GM21723 (cell line): ENCODE results near the gene KIRREL3.

Experiments used
- ATAC-seq: cut with Tn5 transposase; IDR thresholded peaks from one replicate; pipeline ENCODE4 v1.9.1; 2021; ENCODE audit warnings: mild to moderate bottlenecking, moderate library complexity; ENCODE audit not compliant: unreplicated experiment

The KIRREL3 gene

DNA sequence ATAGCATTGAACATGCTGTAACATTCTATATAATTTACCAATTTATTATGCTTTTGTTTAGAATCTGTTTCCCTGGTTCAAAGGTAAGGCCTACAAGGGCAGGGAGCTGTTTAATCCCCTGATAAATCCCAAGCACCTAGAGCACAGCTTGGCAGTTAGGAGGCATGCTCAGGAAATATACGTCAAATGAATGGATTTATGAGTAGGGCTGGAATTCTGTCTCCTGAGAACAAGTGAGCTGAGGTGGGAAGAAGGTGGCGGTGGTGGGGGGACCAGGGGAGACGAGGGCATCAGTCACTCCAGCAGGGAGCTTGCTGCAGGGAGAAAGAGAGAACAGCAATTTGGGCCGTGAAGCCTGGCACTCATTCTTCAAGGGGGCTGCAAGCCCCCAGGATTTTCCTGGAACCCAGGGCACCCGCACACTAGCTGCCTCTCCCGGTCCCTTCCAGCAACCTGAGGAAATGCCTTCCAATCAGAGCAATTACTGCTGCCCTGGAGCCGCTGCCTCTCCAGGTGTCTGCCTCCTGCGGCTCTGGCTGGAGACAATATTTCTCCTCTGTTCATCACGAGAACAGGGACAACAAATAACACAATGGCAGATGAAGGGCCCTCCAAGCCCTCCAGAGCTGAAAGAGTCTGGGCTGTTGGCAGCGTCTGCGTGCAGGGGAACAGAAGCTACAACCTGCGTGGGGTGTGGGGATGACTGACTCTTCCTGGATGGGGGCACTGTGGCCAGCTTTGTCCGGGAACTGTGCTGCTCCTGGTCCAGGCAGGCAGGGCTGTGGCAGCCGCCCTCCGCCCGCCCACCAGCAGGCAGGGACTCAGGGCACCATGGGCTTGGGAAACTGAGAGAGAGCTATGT, 411.7 kb downstream of the KIRREL3 start:
- no peak for ATAC-seq

GRCh38 chr11:126587541-126587940, 413.0 kb downstream of the KIRREL3 start:
- no peak for ATAC-seq

GRCh38 chr11:126585774-126586491, 414.6 kb downstream of the KIRREL3 start:
- no peak for ATAC-seq

DNA sequence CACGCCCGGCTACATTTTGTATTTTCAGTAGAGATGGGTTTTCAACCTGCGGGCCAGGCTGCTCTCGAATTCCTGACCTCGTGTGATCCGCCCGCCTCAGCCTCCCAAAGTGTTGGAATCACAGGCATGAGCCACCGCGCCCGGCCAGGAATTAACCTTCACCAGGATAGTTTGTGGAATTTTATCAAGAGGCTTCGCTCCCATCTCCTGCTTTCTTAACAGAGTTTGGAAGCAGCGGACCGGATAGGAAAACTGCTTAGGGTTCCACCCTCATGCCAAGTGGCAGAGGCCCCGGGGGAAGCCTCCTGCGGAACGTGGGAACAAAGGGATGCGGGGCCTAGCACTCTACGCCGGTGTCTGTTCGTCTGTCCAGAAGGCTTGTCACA, 415.2 kb downstream of the KIRREL3 start:
- ATAC-seq = no peak

GRCh38 chr11:126583594-126584427, 416.8 kb downstream of the KIRREL3 start:
- no peak for ATAC-seq

DNA sequence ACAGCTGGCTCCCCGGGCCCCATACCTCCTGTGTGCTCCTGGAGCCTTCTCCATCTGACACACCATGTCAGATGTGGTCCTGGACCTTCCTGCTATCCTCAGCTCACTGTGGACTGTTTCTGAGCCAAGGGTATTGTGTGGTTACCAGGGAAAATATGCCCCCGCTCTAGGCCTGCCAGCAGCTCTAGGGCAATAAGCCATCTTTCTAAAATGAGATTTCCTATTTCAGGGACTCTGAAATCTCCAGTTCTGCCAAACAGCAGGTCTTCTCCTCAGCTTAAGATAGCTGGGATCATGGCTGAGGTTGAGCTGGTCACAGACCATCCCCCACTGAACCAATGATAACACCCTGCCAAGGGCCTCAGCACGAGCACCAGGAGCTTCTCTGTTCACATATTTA, 417.5 kb downstream of the KIRREL3 start:
- ATAC-seq = no peak

DNA sequence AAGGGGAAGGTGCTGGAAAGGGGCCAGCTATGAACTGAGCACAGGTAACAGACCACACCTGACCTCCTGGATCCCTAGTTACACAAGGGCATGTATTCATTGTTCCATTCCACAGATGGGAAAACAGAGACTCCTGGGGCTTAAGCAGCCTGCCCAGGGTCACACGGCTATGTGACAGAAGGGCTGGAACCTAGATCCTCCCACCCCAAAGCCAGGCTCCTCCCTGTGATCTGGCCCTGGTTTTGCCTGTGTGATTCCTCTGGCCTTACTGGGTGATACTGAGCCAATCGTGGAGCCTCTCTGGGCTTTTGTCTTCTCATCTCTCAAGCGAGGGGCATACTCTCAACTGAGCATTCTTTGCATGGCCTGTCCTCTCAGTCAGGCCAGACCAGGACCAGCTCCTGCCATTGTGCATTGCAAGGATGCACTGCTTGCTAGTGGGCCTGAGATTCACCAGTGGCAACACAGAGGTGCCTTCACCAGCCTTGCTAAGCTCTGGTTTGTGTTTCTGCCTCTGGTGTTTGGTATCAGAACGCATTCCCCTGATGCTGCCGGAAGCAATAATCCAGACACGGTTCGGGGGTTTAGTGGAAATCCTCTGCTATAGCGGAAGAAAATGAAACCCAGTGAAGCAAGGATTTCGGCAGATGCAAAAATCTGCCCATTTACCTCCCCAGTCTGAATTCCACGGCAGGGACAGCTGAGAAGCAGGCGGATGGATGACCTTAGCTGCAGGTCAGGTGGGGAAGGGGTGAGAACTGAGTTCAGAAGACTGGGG, 418.5 kb downstream of the KIRREL3 start:
- ATAC-seq = no peak

DNA sequence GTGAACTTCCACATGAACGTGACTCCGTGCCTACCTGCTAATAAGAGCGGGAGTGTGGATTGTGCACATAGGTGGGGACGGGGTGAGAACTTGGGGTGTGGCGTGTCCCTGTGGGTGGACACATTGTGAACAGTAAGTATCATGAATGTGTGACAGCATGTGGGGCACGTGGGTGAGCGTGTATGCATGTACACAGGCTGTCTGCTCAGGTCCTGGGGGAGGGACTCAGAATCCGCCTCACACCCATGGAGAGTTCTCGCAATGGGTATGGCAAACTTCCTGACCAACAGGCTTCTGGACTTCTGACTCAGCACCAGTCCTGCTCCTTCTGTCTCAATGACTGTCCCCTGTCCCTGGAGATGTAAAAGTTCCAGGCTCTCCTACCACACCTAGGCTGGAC, 422.1 kb downstream of the KIRREL3 start:
- ATAC-seq = no peak

DNA sequence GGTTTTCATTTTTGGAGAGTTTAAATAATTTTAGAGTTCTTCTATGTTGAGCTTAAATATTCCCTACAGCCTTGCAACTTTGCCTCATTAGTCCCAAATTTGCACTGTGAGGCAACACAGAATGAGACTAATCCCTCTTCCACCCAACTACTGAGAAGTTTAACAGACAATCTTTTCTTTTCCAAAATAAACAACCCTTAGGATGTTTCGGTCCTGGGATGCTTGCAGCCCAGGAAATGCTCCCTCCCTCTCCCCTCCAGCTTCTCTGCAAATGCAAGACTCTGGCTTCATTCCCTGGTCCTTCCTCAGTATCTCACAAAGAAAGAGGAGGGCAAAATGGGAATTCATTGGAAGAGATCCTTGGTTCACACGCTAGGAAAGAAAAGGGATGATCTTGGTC, 422.5 kb downstream of the KIRREL3 start:
- no peak for ATAC-seq

GRCh38 chr11:126575849-126576248, 424.7 kb downstream of the KIRREL3 start:
- no peak for ATAC-seq

GRCh38 chr11:126573325-126573978, 427.1 kb downstream of the KIRREL3 start:
- no peak for ATAC-seq

DNA sequence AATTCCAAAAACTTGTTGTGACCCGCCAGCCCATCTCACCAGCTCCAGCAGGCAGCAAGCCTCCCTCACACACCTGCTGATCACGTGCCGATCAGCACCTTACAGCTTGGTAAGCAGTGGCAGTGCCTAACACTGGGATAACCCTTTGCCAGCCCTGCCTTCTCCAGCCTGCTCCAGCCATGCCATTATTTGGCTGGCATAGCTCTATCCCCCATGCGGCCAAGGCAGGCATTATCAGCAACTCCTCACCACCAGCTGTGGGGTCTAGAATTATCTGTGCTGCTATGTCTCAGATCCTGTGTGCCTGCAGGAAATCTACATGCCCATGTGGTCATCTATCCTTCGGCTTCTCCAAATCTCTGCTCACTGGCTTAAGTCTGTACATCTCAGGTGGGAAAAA, 430.1 kb downstream of the KIRREL3 start:
- no peak for ATAC-seq

- no peak for ATAC-seq
These were observed 433.2 kb downstream of the KIRREL3 start for GRCh38 chr11:126567419-126567818.

- ATAC-seq = no peak
These were observed 436.0 kb downstream of the KIRREL3 start for GRCh38 chr11:126564566-126564965.

DNA sequence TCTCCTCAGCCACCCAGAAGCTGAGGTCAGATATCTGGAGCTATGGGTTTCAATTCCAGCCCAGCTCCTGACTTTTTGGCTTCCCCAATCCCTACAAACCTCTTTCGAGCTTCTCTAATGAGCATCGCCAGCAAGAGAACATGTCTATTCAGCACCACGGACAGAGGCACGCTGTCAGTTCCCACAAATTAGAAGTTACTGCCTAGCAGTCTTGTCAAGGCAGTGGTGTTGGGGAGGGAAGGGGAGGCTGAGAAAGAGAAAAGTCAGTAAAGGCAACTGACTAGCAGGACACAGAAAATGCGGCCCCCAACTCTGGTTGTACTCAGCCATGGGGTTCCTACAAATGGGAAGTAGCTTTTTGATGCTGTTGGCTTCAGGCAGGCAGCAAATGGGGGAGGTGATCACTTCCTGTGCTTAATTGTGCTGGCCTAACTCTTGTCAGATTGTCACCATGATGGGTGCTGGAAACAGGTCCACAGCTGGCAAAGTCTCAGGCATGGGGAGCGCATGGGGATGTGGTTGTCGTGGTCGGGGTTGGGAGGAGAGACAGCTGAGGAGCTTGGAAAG, 439.2 kb downstream of the KIRREL3 start:
- no peak for ATAC-seq

- ATAC-seq = no peak
These were observed 440.3 kb downstream of the KIRREL3 start for GRCh38 chr11:126560221-126560620.

GRCh38 chr11:126548581-126549550, 451.7 kb downstream of the KIRREL3 start:
- ATAC-seq = no peak

DNA sequence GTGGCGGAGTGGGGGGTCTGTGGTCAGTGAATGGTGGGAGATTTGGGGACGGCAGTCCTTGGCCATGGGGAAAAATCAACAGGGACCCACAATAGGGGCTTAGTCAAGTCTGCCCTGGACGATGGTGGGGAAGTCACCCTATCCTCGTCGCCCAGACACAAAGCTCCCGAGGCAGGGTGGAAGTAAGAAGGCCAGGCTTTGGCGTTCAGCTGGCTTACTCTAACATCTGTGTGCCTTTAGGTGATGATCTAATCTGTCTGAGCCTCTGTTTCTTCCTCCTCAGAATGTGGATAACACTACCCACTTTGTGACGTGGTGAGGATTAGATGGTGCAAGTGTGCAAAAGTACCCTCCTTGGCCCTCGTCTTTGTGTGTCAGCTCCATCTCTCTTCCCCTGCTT, 452.9 kb downstream of the KIRREL3 start:
- ATAC-seq = no peak

- no peak for ATAC-seq
These were observed 453.4 kb downstream of the KIRREL3 start for GRCh38 chr11:126547161-126547560.
